Islet of Langerhans (tissue), 1 donor: ENCODE data around the gene SERPINB2.
"Not testable (repeated sequence)": the region's sequence is repeated elsewhere in the genome, so short reads cannot be mapped to it uniquely, and the experiment has no call there.

ENCODE experiments used
- FAIRE-seq: peaks from one replicate; lab custom pipeline; 2011; peaks lifted over from hg19 to GRCh38; lab: Jason Lieb, UNC

The SERPINB2 gene

GRCh38 chr18:63889626-63890025 lies 2.1 kb downstream of the SERPINB2 start:
- FAIRE-seq: no peak

- no peak for FAIRE-seq
Measured at GRCh38 chr18:63890237-63890949, 2.9 kb downstream of the SERPINB2 start.

GRCh38 chr18:63890950-63891304 lies 3.4 kb downstream of the SERPINB2 start:
- FAIRE-seq: no peak

- FAIRE-seq: no peak
Measured at GRCh38 chr18:63892566-63892965, 5.1 kb downstream of the SERPINB2 start.

- FAIRE-seq: no peak
Measured at GRCh38 chr18:63894106-63894772, 6.7 kb downstream of the SERPINB2 start.

- FAIRE-seq: no peak
Measured at GRCh38 chr18:63895190-63895589, 7.7 kb downstream of the SERPINB2 start.

GRCh38 chr18:63897072-63897471 lies 9.6 kb downstream of the SERPINB2 start:
- FAIRE-seq: no peak

- FAIRE-seq: no peak
Measured at GRCh38 chr18:63899206-63899605, 11.7 kb downstream of the SERPINB2 start.

- FAIRE-seq: no peak
Measured at GRCh38 chr18:63903851-63904570, 16.5 kb downstream of the SERPINB2 start.

GRCh38 chr18:63904694-63905093 lies 17.2 kb downstream of the SERPINB2 start:
- no peak for FAIRE-seq

GRCh38 chr18:63905361-63905760 lies 17.9 kb downstream of the SERPINB2 start:
- FAIRE-seq: no peak

GRCh38 chr18:63906056-63906455 lies 18.6 kb downstream of the SERPINB2 start:
- FAIRE-seq: no peak

GRCh38 chr18:63907664-63908063 lies 20.2 kb downstream of the SERPINB2 start, which contains the start of gene SERPINB10:
SERPINB10 (plus strand) TSS chr18:63907958; CDS start chr18:63915511, 7,553 bp downstream.
- no peak for FAIRE-seq

- FAIRE-seq: no peak
Measured at GRCh38 chr18:63908858-63909257, 21.4 kb downstream of the SERPINB2 start.

- no peak for FAIRE-seq
Measured at GRCh38 chr18:63909870-63910269, 22.4 kb downstream of the SERPINB2 start.

- no peak for FAIRE-seq
Measured at GRCh38 chr18:63917817-63918216, 30.3 kb downstream of the SERPINB2 start.

- FAIRE-seq: no peak
Measured at GRCh38 chr18:63922049-63922448, 34.5 kb downstream of the SERPINB2 start.

- no peak for FAIRE-seq
Measured at GRCh38 chr18:63924551-63924950, 37.0 kb downstream of the SERPINB2 start.

- no peak for FAIRE-seq
Measured at GRCh38 chr18:63928331-63928730, 40.8 kb downstream of the SERPINB2 start.

- FAIRE-seq: not testable (repeated sequence)
Measured at GRCh38 chr18:63929369-63929768, 41.9 kb downstream of the SERPINB2 start.

GRCh38 chr18:63930773-63931354 lies 43.4 kb downstream of the SERPINB2 start:
- no peak for FAIRE-seq

- FAIRE-seq: no peak
Measured at GRCh38 chr18:63936156-63936931, 48.8 kb downstream of the SERPINB2 start.
